HCT116 (cell line): ENCODE measurements around the gene TSKU. TPM values are rescaled to one million over a fixed set of nuclear protein-coding genes. Genes with fewer than 3 reads are reported as not detected.
A peak's percentile ranks its signal among the peaks of the same experiment; 100 is the strongest.

ENCODE experiments used
- ATAC-seq: fragments of 200-7000 bp; cut with Tn5 transposase; 2 replicates; pipeline ENCODE4 v1.9.1; 2020; ENCODE audit warnings: mild to moderate bottlenecking, moderate library complexity
- BruUV-seq: library from RNA; stranded (reverse); fragments of 400-500 nt; replicated peaks from 2 replicates; lab custom pipeline; 2021; lab: Mats Ljungman, UMichigan
- CTCF ChIA-PET: fragments of 300-600 bp; sonication (Branson Sonifier 250); formaldehyde crosslinking; loops from one replicate; lab custom pipeline; 2021; ENCODE audit warnings: antibody characterized with exemption; lab: Charles Lee
- POLR2A ChIA-PET: fragments of 300-600, 350-600 bp; sonication (Branson Sonifier 250); formaldehyde crosslinking; loops from one replicate; lab custom pipeline; 2021; ENCODE audit warnings: antibody characterized with exemption; lab: Charles Lee
- RAD21 ChIA-PET, 2 experiments: fragments of 300-600 bp; sonication (Branson Sonifier 250); formaldehyde crosslinking; loops; one replicate each; lab custom pipeline; 2023; ENCODE audit warnings: low total read pairs in 2 of 2; ENCODE audit not compliant: uncharacterized antibody in 2 of 2, unreplicated experiment in 2 of 2, low non-redundant PET in 1 of 2; lab: Charles Lee
- DNase-seq: peaks from one replicate; pipeline ENCODE4 v3.0.0-alpha.2; 2010; ENCODE audit warnings: low read depth, low spot score
- H2AFZ ChIP-seq: fragments of 200-600 bp; shearing (Covaris generic), sonication (generic); 2 replicates; pipeline ENCODE4 v1.6.1; 2017; ENCODE audit warnings: low read depth, mixed run types, mixed read lengths, antibody characterized with exemption, low read length; ENCODE audit not compliant: poor library complexity, severe bottlenecking
- H3K27ac ChIP-seq: 2 replicates; pipeline ENCODE4 v1.5.1; 2012; ENCODE audit warnings: low read depth, low read length
- H3K27me3 ChIP-seq: fragments of 200-600 bp; sonication (generic); 2 replicates; pipeline ENCODE4 v1.6.1; 2016; ENCODE audit warnings: mixed run types, low read length, mixed read lengths; ENCODE audit not compliant: insufficient read depth
- H3K36me3 ChIP-seq, 2 experiments: fragments of 200-500 bp in 1 of 2; fragments of 200-600 bp in 1 of 2; sonication (Bioruptor generic) in 1 of 2; sonication (generic) in 1 of 2; 2 replicates each; pipeline versions ENCODE4 v1.5.1 to v1.6.1; 2014 to 2016; ENCODE audit warnings: low read length in 2 of 2, inconsistent platforms in 1 of 2, mixed read lengths in 1 of 2, mixed run types in 1 of 2; ENCODE audit not compliant: insufficient read depth in 2 of 2, control insufficient read depth in 1 of 2
- H3K4me1 ChIP-seq, 2 experiments: fragments of 200-600 bp in 1 of 2; sonication (generic) in 1 of 2; 2 replicates each; pipeline versions ENCODE4 v1.5.1 to v1.6.1; 2012 to 2017; ENCODE audit warnings: low read length in 2 of 2, inconsistent platforms in 1 of 2, mild to moderate bottlenecking in 1 of 2, mixed read lengths in 1 of 2, mixed run types in 1 of 2, moderate library complexity in 1 of 2; ENCODE audit not compliant: insufficient read depth in 2 of 2, control insufficient read depth in 1 of 2
- H3K4me2 ChIP-seq: fragments of 200-600 bp; sonication (generic); 2 replicates; pipeline ENCODE4 v1.6.1; 2017; ENCODE audit warnings: mixed run types, low read length, mixed read lengths
- H3K4me3 ChIP-seq, 2 experiments: fragments of 200-600 bp in 1 of 2; sonication (generic) in 1 of 2; replicated peaks in 1 of 2; 2 replicates each; pipeline ENCODE4 v1.5.1; 2011 to 2016; ENCODE audit warnings: low read length in 2 of 2, control low read depth in 1 of 2, low read depth in 1 of 2, mild to moderate bottlenecking in 1 of 2, mixed read lengths in 1 of 2, mixed run types in 1 of 2
- H3K79me2 ChIP-seq: fragments of 200-600 bp; sonication (generic); 2 replicates; pipeline ENCODE4 v1.6.1; 2017; ENCODE audit warnings: mild to moderate bottlenecking, mixed run types, low read length, moderate library complexity, mixed read lengths; ENCODE audit not compliant: insufficient read depth
- H3K9ac ChIP-seq: fragments of 200-600 bp; sonication (generic); 2 replicates; pipeline ENCODE4 v1.6.1; 2016; ENCODE audit warnings: low read length, mixed read lengths
- H3K9me2 ChIP-seq: fragments of 200-600 bp; sonication (generic), shearing (Covaris generic); 2 replicates; pipeline ENCODE4 v1.6.1; 2017; ENCODE audit warnings: mixed run types, mild to moderate bottlenecking, moderate library complexity; ENCODE audit not compliant: insufficient read depth
- H3K9me3 ChIP-seq, 2 experiments: fragments of 200-500 bp in 1 of 2; fragments of 200-600 bp in 1 of 2; sonication (Bioruptor generic) in 1 of 2; sonication (generic) in 1 of 2; 2 replicates each; pipeline ENCODE4 v1.6.1; 2014 to 2017; ENCODE audit warnings: low read length in 2 of 2, mixed read lengths in 2 of 2, inconsistent platforms in 1 of 2, low read depth in 1 of 2, mild to moderate bottlenecking in 1 of 2, mixed run types in 1 of 2, moderate library complexity in 1 of 2; ENCODE audit not compliant: control insufficient read depth in 1 of 2, insufficient read depth in 1 of 2
- H4K20me1 ChIP-seq: fragments of 200-600 bp; sonication (generic), shearing (Covaris generic); 2 replicates; pipeline ENCODE4 v1.6.1; 2017; ENCODE audit warnings: mixed run types, mild to moderate bottlenecking, moderate library complexity; ENCODE audit not compliant: insufficient read depth
- CBX3 ChIP-seq: IDR thresholded peaks from 2 replicates; pipeline ENCODE4 v1.6.1; 2012; ENCODE audit warnings: low read depth
- CTCF ChIP-seq, 3 experiments: fragments of 200-600 bp in 1 of 3; sonication (generic) in 1 of 3; IDR thresholded peaks in 2 of 3; conservative IDR thresholded peaks in 1 of 3; 2 replicates each; pipeline ENCODE4 v1.5.1; 2012 to 2017; ENCODE audit warnings: low read depth in 2 of 3, low read length in 2 of 3, antibody characterized with exemption in 1 of 3, borderline replicate concordance in 1 of 3, control low read depth in 1 of 3, mild to moderate bottlenecking in 1 of 3, mixed read lengths in 1 of 3, mixed run types in 1 of 3, moderate library complexity in 1 of 3; ENCODE audit not compliant: insufficient read depth in 1 of 3
- ELF1 ChIP-seq: IDR thresholded peaks from 2 replicates; pipeline ENCODE4 v1.6.1; 2012; ENCODE audit warnings: low read depth, borderline replicate concordance
- EZH2 ChIP-seq: fragments of 200-600 bp; sonication (generic); IDR thresholded peaks from 2 replicates; pipeline ENCODE4 v1.6.1; 2017; ENCODE audit warnings: antibody characterized with exemption, mixed run types
- FOSL1 ChIP-seq: IDR thresholded peaks from 2 replicates; pipeline ENCODE4 v1.6.1; 2012; ENCODE audit warnings: low read depth
- RAD21 ChIP-seq: IDR thresholded peaks from 2 replicates; pipeline ENCODE4 v1.6.1; 2012; ENCODE audit warnings: low read depth, mild to moderate bottlenecking
- SP1 ChIP-seq: IDR thresholded peaks from 2 replicates; pipeline ENCODE4 v1.6.1; 2012; ENCODE audit warnings: low read depth
- SRF ChIP-seq: IDR thresholded peaks from 2 replicates; pipeline ENCODE4 v1.6.1; 2012; ENCODE audit warnings: low read depth
- ZNF274 ChIP-seq: fragments of 200-500 bp; sonication (Bioruptor generic); IDR thresholded peaks from 2 replicates; pipeline ENCODE4 v1.6.1; 2014; ENCODE audit warnings: mild to moderate bottlenecking, low read depth, low read length, inconsistent platforms
- intact Hi-C: fragments of 100-400 bp; cut with micrococcal nuclease; formaldehyde crosslinking; loops from 2 replicates; pipeline ENCODE4 v1.10.0; 2022
- total RNA-seq: library from RNA; stranded (reverse); gene quantifications from one replicate; pipeline ENCODE4 v1.2.1, GENCODE V29; 2021; ENCODE audit not compliant: unreplicated experiment

The TSKU gene
- total RNA-seq, 1 experiment from 2014 or later, result 21.9 TPM

- H3K27ac ChIP-seq, result no peak overlapping the region
- no TSS peak for BruUV-seq
- no peaks in the 10 kb centered on the region for H3K79me2 ChIP-seq
- H3K9ac ChIP-seq, result no peak overlapping the region
- intact Hi-C loops, result loop anchor here (2.0 kb wide), 1 partner anchor 31 kb away; no protein-coding TSS in a partner anchor
- H4K20me1 ChIP-seq, result no peaks in the 10 kb centered on the region
- no peak overlapping the region for H2AFZ ChIP-seq
- TF ChIP-seq RAD21 (no peak), SP1 (no peak), SRF (no peak), EZH2 (no peak), ZNF274 (no peak), FOSL1 (no peak)
- H3K4me1 ChIP-seq, result peaks cover 4 to 23% of the 10 kb centered on the region in 2 experiments; a peak in 3 of 4 replicates
- H3K4me2 ChIP-seq, result no peak overlapping the region
- DNase-seq (no peak), ATAC-seq (no peak)
- no peaks in the 10 kb centered on the region for H3K9me3 ChIP-seq
- CTCF ChIA-PET, result interaction anchor here (1.2 kb wide), 1 partner anchor 28 kb away, joined by 4 read pairs; no protein-coding TSS in a partner anchor
- POLR2A ChIA-PET, result no interaction called here
- no peaks in the 10 kb centered on the region for H3K9me2 ChIP-seq
- no peaks in the 10 kb centered on the region for H3K36me3 ChIP-seq
- RAD21 ChIA-PET, result no interaction called here
- H3K4me3 ChIP-seq, result no peak overlapping the region
- no peaks in the 10 kb centered on the region for H3K27me3 ChIP-seq
These were observed 54.8 kb downstream of the TSKU start for GRCh38 chr11:76837696-76838677.

GRCh38 chr11:76838678-76839068, 55.5 kb downstream of the TSKU start:
- no peaks in the 10 kb centered on the region for H4K20me1 ChIP-seq
- H3K27ac ChIP-seq, result no peak overlapping the region
- DNase-seq (no peak), ATAC-seq (peak; percentile 65)
- H3K9me2 ChIP-seq, result no peaks in the 10 kb centered on the region
- CTCF ChIA-PET, result interaction anchor here (1.2 kb wide), 1 partner anchor 29 kb away, joined by 4 read pairs; no protein-coding TSS in a partner anchor
- H3K4me3 ChIP-seq, result no peak overlapping the region
- H3K9me3 ChIP-seq, result no peaks in the 10 kb centered on the region
- POLR2A ChIA-PET, result no interaction called here
- no peaks in the 10 kb centered on the region for H3K27me3 ChIP-seq
- no peaks in the 10 kb centered on the region for H3K36me3 ChIP-seq
- H3K79me2 ChIP-seq, result no peaks in the 10 kb centered on the region
- intact Hi-C loops, result loop anchor here (2.0 kb wide), 1 partner anchor 32 kb away; no protein-coding TSS in a partner anchor
- H3K4me1 ChIP-seq, result peaks cover 4 to 23% of the 10 kb centered on the region in 2 experiments; a peak in 3 of 4 replicates
- no peak overlapping the region for H3K9ac ChIP-seq
- BruUV-seq, result no TSS peak
- H2AFZ ChIP-seq, result no peak overlapping the region
- peak; percentile 66 for TF ChIP-seq RAD21
- TF ChIP-seq ELF1, result no peak
- TF ChIP-seq CBX3, result no peak
- TF ChIP-seq CTCF (IDR thresholded peaks at IDR 0.05 in 2 of 3, conservative IDR thresholded peaks at IDR 0.05 in 1 of 3; ENCODE audit: borderline replicate concordance in 1 of 3, insufficient read depth in 1 of 3, low read depth in 2 of 3, low read length in 2 of 3), result peak; percentile 41 to 57 (median 42); a peak in 4 of 6 replicates
- TF ChIP-seq, all 23 proteins: peak for 2
- RAD21 ChIA-PET, result no interaction called here
- H3K4me2 ChIP-seq, result no peak overlapping the region
